SH-SY5Y (cell line): Measurements from ENCODE around the gene INTS6.

Source experiments
- GATA2 ChIP-seq: IDR thresholded peaks from 2 replicates; pipeline ENCODE4 v1.6.1; 2011; ENCODE audit warnings: mild to moderate bottlenecking, low read depth, low read length
- GATA3 ChIP-seq: IDR thresholded peaks from 2 replicates; pipeline ENCODE4 v1.6.1; 2011; ENCODE audit warnings: low read depth, mild to moderate bottlenecking, low read length, moderate library complexity

Gene INTS6

DNA sequence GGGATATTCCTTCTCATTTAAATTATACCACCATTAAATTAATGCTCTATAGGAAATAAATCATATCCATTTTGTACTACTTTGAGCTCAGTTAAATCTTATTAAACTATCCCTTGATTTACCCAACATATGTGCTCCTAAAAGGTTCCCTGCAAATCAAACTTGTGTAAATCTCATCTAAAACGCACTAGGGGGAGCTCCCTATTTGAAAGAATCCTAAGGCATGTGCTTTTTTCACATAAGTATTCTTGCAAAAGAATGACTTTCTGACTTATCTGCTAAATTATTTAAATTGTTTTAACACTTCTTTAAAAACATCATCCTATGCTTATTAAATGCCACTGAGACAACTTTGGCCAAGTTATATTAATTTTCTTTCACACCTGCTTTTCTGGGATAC is 7.9 kb downstream of the INTS6 start:
- TF ChIP-seq GATA3 (no peak), GATA2 (no peak)

GRCh38 chr13:51440381-51440780 is 12.5 kb downstream of the INTS6 start:
- no peak for TF ChIP-seq GATA3
- TF ChIP-seq GATA2, result no peak

- TF ChIP-seq GATA3, result no peak
- TF ChIP-seq GATA2, result no peak
Observed at GRCh38 chr13:51437550-51438127, 15.2 kb downstream of the INTS6 start.

- TF ChIP-seq GATA2 (no peak), GATA3 (no peak)
Observed at GRCh38 chr13:51435002-51435578, 17.7 kb downstream of the INTS6 start.

DNA sequence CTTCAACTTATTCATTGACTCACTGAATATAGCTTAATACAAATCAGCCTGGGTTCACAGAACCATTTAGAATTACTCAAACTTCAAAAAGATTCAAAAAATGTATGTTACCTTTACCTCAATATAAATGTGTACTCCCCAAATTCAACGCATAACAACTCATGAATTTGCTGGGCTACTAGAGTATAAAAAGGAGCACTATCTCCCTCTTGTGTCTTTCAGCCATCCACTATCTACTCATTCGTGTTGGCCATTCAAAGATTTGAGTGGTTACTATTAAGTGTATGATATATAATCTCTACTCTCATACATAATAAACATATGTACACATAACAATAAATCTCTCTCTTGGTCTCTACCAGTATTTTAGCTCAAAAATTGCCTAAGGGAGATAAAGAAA is 20.3 kb downstream of the INTS6 start:
- TF ChIP-seq GATA3 (no peak), GATA2 (no peak)

GRCh38 chr13:51426982-51427381 is 25.9 kb downstream of the INTS6 start:
- TF ChIP-seq GATA2 (no peak), GATA3 (no peak)

DNA sequence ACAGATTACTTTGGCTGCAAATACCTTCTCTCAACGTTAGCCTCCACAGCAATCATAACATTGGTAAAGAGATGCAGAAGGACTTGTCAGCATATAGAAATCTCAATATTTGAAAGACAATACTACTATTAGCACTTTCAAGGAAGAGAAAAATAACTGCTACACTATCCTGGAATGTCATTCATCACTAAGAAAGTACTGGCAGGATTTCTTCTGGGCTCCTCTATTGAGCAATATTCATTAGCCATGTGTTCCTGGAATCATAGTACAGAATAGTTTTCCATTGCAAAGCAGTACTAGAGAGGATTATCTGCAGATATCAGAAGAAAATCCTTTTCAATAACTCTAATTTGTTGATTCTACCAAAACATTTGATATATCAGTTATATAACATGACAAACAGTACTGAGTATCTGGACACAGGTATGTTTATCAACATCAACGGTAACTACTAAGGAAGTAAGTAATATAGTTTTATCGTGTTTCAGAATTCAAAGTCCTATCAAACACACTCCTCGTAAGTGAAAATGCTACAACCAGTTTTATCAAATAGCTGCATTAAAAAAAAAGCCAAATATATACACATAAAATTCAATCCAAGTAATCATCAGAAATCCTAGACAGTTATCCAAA is 27.3 kb downstream of the INTS6 start:
- TF ChIP-seq GATA2 (no peak), GATA3 (no peak)

DNA sequence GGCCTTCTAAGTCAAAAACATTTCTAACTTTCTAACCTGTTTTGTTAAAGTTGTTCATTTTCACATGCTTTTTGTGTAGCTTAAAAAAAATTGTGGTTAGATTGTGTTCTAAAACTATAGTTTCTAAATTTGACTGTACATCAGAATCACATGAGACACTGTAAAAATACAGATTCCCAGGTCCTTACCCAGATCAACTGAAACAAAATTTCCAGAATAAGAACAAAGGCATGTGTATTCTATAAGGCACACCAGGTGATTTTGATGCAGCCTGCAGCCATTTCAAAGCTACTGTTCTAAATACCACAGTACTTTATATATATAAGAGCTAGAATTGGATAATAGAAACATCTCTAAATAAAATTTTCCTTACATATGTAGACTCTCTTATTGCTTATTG is 29.1 kb downstream of the INTS6 start:
- no peak for TF ChIP-seq GATA2
- no peak for TF ChIP-seq GATA3

GRCh38 chr13:51422484-51422883 is 30.4 kb downstream of the INTS6 start:
- no peak for TF ChIP-seq GATA2
- no peak for TF ChIP-seq GATA3

- TF ChIP-seq GATA3 (no peak), GATA2 (no peak)
Observed at GRCh38 chr13:51420681-51421490, 31.9 kb downstream of the INTS6 start.

DNA sequence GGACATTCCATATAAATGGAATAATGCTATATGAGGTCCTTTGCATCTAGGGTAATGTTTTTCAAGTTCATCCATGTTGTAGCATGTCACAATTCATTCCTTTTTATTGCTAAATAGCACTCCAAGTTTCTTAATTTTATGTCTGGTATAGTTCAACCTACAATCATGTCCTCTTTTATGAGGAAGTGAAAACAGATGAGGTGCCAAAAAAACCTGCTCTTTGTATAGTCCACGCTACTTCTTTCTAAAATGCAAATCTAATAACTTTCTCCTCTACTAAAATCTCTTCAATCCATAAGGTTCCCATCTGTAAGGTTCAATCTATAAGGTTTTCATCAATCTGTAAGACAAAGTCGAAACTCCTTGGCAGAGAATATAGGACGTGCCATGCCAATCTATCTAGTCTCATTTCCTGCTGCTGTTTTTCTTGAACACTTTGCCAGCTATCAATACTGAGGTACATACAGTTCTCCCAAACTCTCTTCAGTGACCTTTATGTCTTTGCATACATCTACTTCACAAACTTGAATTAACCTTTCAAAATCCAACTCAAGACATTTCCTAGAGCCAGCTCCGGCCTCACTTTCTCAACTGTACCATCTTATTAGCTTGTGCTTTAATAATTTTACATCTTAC is 33.7 kb downstream of the INTS6 start:
- TF ChIP-seq GATA2 (no peak), GATA3 (no peak)

- no peak for TF ChIP-seq GATA3
Observed at GRCh38 chr13:51417716-51418115, 35.1 kb downstream of the INTS6 start.

GRCh38 chr13:51416107-51416506 is 36.7 kb downstream of the INTS6 start:
- TF ChIP-seq GATA3 (no peak), GATA2 (no peak)

- TF ChIP-seq GATA3 (no peak), GATA2 (no peak)
Observed at GRCh38 chr13:51412431-51412830, 40.4 kb downstream of the INTS6 start.

DNA sequence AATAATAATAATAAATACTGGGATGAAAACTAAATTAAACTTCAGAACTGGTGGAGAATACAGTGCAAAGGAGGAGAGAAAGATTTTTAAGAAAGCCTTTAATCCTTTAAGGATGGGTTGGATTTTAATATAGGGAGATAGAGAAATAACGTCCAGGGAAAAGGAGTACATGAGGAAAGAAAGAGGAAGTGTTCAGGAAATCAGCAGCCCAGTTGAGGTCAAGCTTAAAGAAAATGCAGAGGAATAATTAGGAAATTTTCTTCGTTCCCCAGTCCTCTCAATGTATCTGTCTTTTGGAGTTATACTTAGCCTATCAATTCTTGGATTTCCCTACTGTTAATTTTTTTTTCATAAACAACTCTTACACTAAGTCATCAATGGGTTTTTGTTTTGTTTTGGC is 47.7 kb downstream of the INTS6 start:
- TF ChIP-seq GATA2 (no peak), GATA3 (no peak)
